Glomerular endothelial cell (primary cell): Measurements from ENCODE around the gene OR5A1. TPM values are rescaled to one million over a fixed set of nuclear protein-coding genes. Genes with fewer than 3 reads are reported as not detected.

ENCODE experiments used
- DNase-seq: peaks from one replicate; pipeline ENCODE4 v3.0.0-alpha.2; 2011; ENCODE audit warnings: low read depth, low spot score; ENCODE audit errors: extremely low read depth
- total RNA-seq: library from RNA; depleted of rRNA; stranded (reverse); fragments of >200 nt; gene quantifications from 2 replicates; pipeline ENCODE4 v1.2.3, GENCODE V29; 2015

OR5A1 gene
- total RNA-seq, 1 donor from 2014 or later = not detected

DNA sequence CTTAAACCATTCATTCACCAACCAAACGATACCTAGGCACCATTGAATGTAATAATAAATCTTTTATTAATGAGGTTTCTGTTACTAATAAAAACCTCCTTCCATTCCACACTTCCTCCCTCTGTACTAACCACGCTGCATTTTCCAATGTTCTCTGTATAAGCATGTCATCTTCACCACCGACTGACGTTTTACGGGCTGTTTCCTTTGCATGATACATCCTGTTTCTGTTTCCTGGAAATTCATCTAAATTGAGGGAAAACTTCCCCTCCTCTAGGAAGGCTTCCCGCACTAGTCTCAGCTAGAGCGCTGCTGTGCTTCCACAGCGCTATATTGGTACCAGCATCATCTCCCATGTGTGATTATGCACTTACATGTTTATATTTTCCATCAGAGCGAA lies 38.9 kb downstream of the OR5A1 start:
- no peak for DNase-seq

DNA sequence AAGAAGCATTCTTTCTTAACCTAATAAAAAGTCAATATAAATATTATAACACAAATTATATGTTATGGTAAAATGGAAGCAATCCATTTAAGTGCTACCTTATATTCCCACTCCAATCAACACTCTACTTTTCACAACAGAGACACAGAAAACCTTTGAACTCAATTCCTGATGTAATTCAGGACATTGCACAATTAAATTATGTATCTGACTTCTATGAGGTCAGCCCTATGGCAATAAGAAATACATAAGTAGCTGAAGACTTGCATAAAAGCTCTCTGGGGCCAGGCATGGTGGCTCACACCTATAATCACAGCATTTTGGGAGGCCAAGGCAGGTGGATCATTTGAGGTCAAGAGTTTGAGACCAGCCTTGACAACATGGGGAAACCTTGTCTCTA lies 43.6 kb downstream of the OR5A1 start:
- no peak for DNase-seq

DNA sequence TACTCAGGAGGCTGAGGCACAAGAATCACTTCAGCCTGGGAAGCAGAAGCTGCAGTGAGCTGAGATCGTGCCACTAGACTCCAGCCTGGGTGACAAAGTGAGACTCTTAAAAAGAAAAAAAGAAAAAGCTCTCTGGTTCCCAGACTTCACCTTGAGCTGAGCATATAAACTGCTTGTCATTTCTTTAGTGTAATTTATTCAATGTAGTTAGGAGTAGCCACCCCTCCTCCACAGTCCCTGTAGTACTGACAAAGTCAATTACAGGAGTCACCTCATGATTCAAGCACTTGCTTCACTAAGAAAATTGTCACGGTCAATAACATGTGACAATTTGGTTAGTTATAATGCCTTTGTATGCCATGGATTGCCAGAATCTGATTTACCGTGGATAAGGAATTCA lies 44.1 kb downstream of the OR5A1 start:
- DNase-seq = no peak

Other genes with a start within 250 kb of the OR5A1 start
- gene MPEG1, start 223.5 kb upstream of the OR5A1 start, total RNA-seq = not detected in 2 replicates
- gene OR5AN1, start 77.6 kb upstream of the OR5A1 start, total RNA-seq = not detected in 2 replicates
- gene OR5A2, start 10.1 kb upstream of the OR5A1 start, total RNA-seq = not detected in 2 replicates
- gene OR4D6, start 20.5 kb downstream of the OR5A1 start, total RNA-seq = not detected in 2 replicates
- not detected in 2 replicates for gene OR4D10, start 36.8 kb downstream of the OR5A1 start, total RNA-seq
- not detected in 2 replicates for gene OR4D11, start 67.1 kb downstream of the OR5A1 start, total RNA-seq
- not detected in 2 replicates for gene OR4D9, start 75.1 kb downstream of the OR5A1 start, total RNA-seq
- gene OSBP, start 179.3 kb downstream of the OR5A1 start, total RNA-seq = 26.7 and 33.3 TPM in 2 replicates
- 16.2 and 30.7 TPM in 2 replicates for gene PATL1, start 232.6 kb downstream of the OR5A1 start, total RNA-seq